H1 (cell line): ENCODE measurements around the gene OR7G2. TPM values are rescaled to one million over a fixed set of nuclear protein-coding genes. Genes with fewer than 3 reads are reported as not detected.
A peak's percentile ranks its signal among the peaks of the same experiment; 100 is the strongest.
"Not testable (repeated sequence)": the region's sequence is repeated elsewhere in the genome, so short reads cannot be mapped to it uniquely, and the experiment has no call there.

Experiments used
- CTCF ChIA-PET: fragments of 300-600 bp; sonication (Branson Sonifier 250); formaldehyde crosslinking; loops from one replicate; lab custom pipeline; 2021; ENCODE audit not compliant: partially characterized antibody; lab: Charles Lee
- POLR2A ChIA-PET: fragments of 300-600 bp; sonication (Branson Sonifier 250); formaldehyde crosslinking; loops from one replicate; lab custom pipeline; 2021; ENCODE audit warnings: inconsistent platforms; ENCODE audit not compliant: partially characterized antibody; lab: Charles Lee
- DNase-seq, 2 experiments: peaks; one replicate each; pipeline versions ENCODE4 v3.0.0 to v3.0.0-alpha.2; 2010 to 2022; ENCODE audit warnings: low spot score in 2 of 2, low read depth in 1 of 2, mixed read lengths in 1 of 2
- FAIRE-seq: peaks from 2 replicates; lab custom pipeline; 2011; peaks lifted over from hg19 to GRCh38; lab: Jason Lieb, UNC
- H2AFZ ChIP-seq: 2 replicates; pipeline ENCODE4 v1.8.1; 2012; ENCODE audit warnings: low read length, inconsistent platforms
- H2AK5ac ChIP-seq: 2 replicates; pipeline ENCODE4 v1.6.1; 2013; ENCODE audit warnings: low read depth, low read length
- H2BK120ac ChIP-seq: replicated peaks from 2 replicates; pipeline ENCODE3; 2013; ENCODE audit warnings: low read depth, low read length, inconsistent platforms
- H2BK12ac ChIP-seq: 2 replicates; pipeline ENCODE4 v1.6.1; 2013; ENCODE audit warnings: low read depth, low read length
- H2BK15ac ChIP-seq: 2 replicates; pipeline ENCODE4 v1.6.1; 2013; ENCODE audit warnings: low read length
- H2BK20ac ChIP-seq: 2 replicates; pipeline ENCODE4 v1.6.1; 2013; ENCODE audit warnings: low read length
- H2BK5ac ChIP-seq: 2 replicates; pipeline ENCODE4 v1.6.1; 2013; ENCODE audit warnings: low read depth, low read length
- H3K14ac ChIP-seq: 2 replicates; pipeline ENCODE4 v1.6.1; 2013; ENCODE audit warnings: inconsistent platforms; ENCODE audit not compliant: insufficient read length
- H3K18ac ChIP-seq: 2 replicates; pipeline ENCODE4 v1.6.1; 2013; ENCODE audit warnings: low read length; ENCODE audit errors: extremely low read depth
- H3K23ac ChIP-seq: 2 replicates; pipeline ENCODE4 v1.6.1; 2013; ENCODE audit warnings: inconsistent platforms; ENCODE audit not compliant: insufficient read length
- H3K23me2 ChIP-seq: 2 replicates; pipeline ENCODE4 v1.6.1; 2013; ENCODE audit warnings: low read depth, low read length
- H3K27ac ChIP-seq: 2 replicates; pipeline ENCODE4 v1.6.1; 2011; ENCODE audit warnings: low read depth, low read length, inconsistent platforms
- H3K27me3 ChIP-seq, 4 experiments: replicated peaks in 1 of 4; 1 replicate in 1 of 4; 2 replicates in 3 of 4; pipeline versions ENCODE4 v1.6.1 to v1.8.1; 2011 to 2013; ENCODE audit warnings: low read length in 3 of 4, mild to moderate bottlenecking in 3 of 4, inconsistent platforms in 2 of 4, mixed read lengths in 2 of 4, moderate library complexity in 1 of 4; ENCODE audit not compliant: control insufficient read depth in 3 of 4, insufficient read depth in 3 of 4; ENCODE audit errors: extremely low read depth in 1 of 4
- H3K36me3 ChIP-seq, 4 experiments: 2 replicates each; pipeline versions ENCODE4 v1.6.1 to v1.8.1; 2011 to 2013; ENCODE audit warnings: mild to moderate bottlenecking in 4 of 4, low read length in 3 of 4, moderate library complexity in 2 of 4, control low read depth in 1 of 4, inconsistent platforms in 1 of 4; ENCODE audit not compliant: insufficient read depth in 4 of 4, control insufficient read depth in 2 of 4
- H3K4ac ChIP-seq: replicated peaks from 2 replicates; pipeline ENCODE3; 2013; ENCODE audit warnings: low read length, low read depth, mixed read lengths, inconsistent platforms; ENCODE audit not compliant: insufficient read length
- H3K4me1 ChIP-seq, 4 experiments: replicated peaks in 1 of 4; 1 replicate in 1 of 4; 2 replicates in 3 of 4; pipeline versions ENCODE4 v1.6.1 to v1.8.1; 2011 to 2013; ENCODE audit warnings: low read length in 3 of 4, inconsistent platforms in 2 of 4, mixed read lengths in 1 of 4; ENCODE audit not compliant: insufficient read depth in 4 of 4, control insufficient read depth in 3 of 4
- H3K4me2 ChIP-seq, 2 experiments: 2 replicates each; pipeline versions ENCODE4 v1.6.1 to v1.8.1; 2011 to 2013; ENCODE audit warnings: low read depth in 2 of 2, low read length in 2 of 2, control low read depth in 1 of 2, inconsistent platforms in 1 of 2, mild to moderate bottlenecking in 1 of 2; ENCODE audit not compliant: insufficient read depth in 1 of 2
- H3K4me3 ChIP-seq, 4 experiments: fragments of 200-600, 300-600 bp in 1 of 4; sonication (generic), shearing (Covaris generic), sonication (Bioruptor Twin) in 1 of 4; 2 replicates each; pipeline versions ENCODE4 v1.5.1 to v1.8.1; 2011 to 2016; ENCODE audit warnings: low read length in 4 of 4, low read depth in 3 of 4, control low read depth in 2 of 4, inconsistent platforms in 2 of 4, mild to moderate bottlenecking in 2 of 4, mixed read lengths in 1 of 4, moderate library complexity in 1 of 4; ENCODE audit not compliant: insufficient read depth in 2 of 4; ENCODE audit errors: extremely low read depth in 1 of 4
- H3K56ac ChIP-seq: replicated peaks from 2 replicates; pipeline ENCODE3; 2013; ENCODE audit warnings: low read depth, mild to moderate bottlenecking, mixed read lengths, low read length, inconsistent platforms; ENCODE audit not compliant: insufficient read length
- H3K79me1 ChIP-seq: 2 replicates; pipeline ENCODE4 v1.6.1; 2013; ENCODE audit warnings: low read depth, low read length, control low read depth
- H3K79me2 ChIP-seq, 2 experiments: 2 replicates each; pipeline versions ENCODE4 v1.6.1 to v1.8.1; 2012 to 2013; ENCODE audit warnings: low read length in 2 of 2, mild to moderate bottlenecking in 2 of 2, inconsistent platforms in 1 of 2; ENCODE audit not compliant: insufficient read depth in 2 of 2, control insufficient read depth in 1 of 2
- H3K9ac ChIP-seq, 4 experiments: replicated peaks in 1 of 4; 1 replicate in 1 of 4; 2 replicates in 3 of 4; pipeline versions ENCODE4 v1.6.1 to v1.8.1; 2011 to 2013; ENCODE audit warnings: low read depth in 3 of 4, low read length in 3 of 4, control low read depth in 2 of 4, mild to moderate bottlenecking in 2 of 4, moderate library complexity in 2 of 4, inconsistent platforms in 1 of 4; ENCODE audit errors: extremely low read depth in 1 of 4
- H3K9me3 ChIP-seq, 2 experiments: 2 replicates each; pipeline versions ENCODE4 v1.6.1 to v1.8.1; 2012 to 2013; ENCODE audit warnings: mild to moderate bottlenecking in 2 of 2, moderate library complexity in 2 of 2, control low read depth in 1 of 2, inconsistent platforms in 1 of 2, low read depth in 1 of 2, low read length in 1 of 2, mixed read lengths in 1 of 2; ENCODE audit not compliant: insufficient read depth in 2 of 2
- H4K20me1 ChIP-seq, 2 experiments: replicated peaks in 1 of 2; 2 replicates each; pipeline versions ENCODE3 to v1.8.1; 2011 to 2013; ENCODE audit warnings: inconsistent platforms in 2 of 2, low read length in 2 of 2, mild to moderate bottlenecking in 1 of 2; ENCODE audit not compliant: insufficient read depth in 2 of 2, control insufficient read depth in 1 of 2
- H4K5ac ChIP-seq: 2 replicates; pipeline ENCODE4 v1.6.1; 2013; ENCODE audit warnings: low read length, low read depth, mixed read lengths, inconsistent platforms; ENCODE audit not compliant: insufficient read length
- H4K8ac ChIP-seq: 2 replicates; pipeline ENCODE4 v1.8.0; 2013; ENCODE audit warnings: mild to moderate bottlenecking, moderate library complexity, low read length, inconsistent platforms; ENCODE audit not compliant: insufficient read depth; ENCODE audit errors: extremely low read depth
- H4K91ac ChIP-seq: replicated peaks from 2 replicates; pipeline ENCODE3; 2013; ENCODE audit warnings: low read length, mixed read lengths, inconsistent platforms; ENCODE audit not compliant: insufficient read length
- KDM1A ChIP-seq: fragments of 200-600, 300-600 bp; sonication (generic); IDR thresholded peaks from 2 replicates; pipeline ENCODE4 v1.7.1; 2016; ENCODE audit warnings: mild to moderate bottlenecking, low read length, borderline replicate concordance
- WGBS, 2 experiments: shearing (Covaris generic) in 1 of 2; methylation state at CpG; one replicate each; pipeline versions ENCODE4 v1.1.6 to v1.1.7; 2013 to 2015; ENCODE audit warnings: low lambda C conversion rate in 2 of 2, mixed read lengths in 2 of 2, inconsistent platforms in 1 of 2, low coverage in 1 of 2, missing lambda C conversion rate in 1 of 2; ENCODE audit not compliant: insufficient replicate concordance in 2 of 2, insufficient coverage in 1 of 2, insufficient read length in 1 of 2; ENCODE audit errors: extremely low coverage in 1 of 2, missing lambda C conversion rate in 1 of 2; 5-methylcytosine and 5-hydroxymethylcytosine counted together
- polyA plus RNA-seq, 7 experiments: library from polyadenylated mRNA; depleted of rRNA in 3 of 7; stranded (reverse) in 5 of 7; unstranded in 2 of 7; fragments of >200 nt in 5 of 7; fragments of 200-250 nt in 2 of 7; gene quantifications; 1 replicate in 5 of 7; 2 replicates in 1 of 7; 4 replicates in 1 of 7; pipeline versions ENCODE4 v1.2.1 to v1.2.3, GENCODE V29; 2011 to 2013; ENCODE audit warnings: missing spikeins in 2 of 7, mixed read lengths in 2 of 7
- total RNA-seq: library from RNA; stranded (reverse); fragmentation: NEBNext Ultra II Directional; extraction: Animal tissue kit (Norgen Biotek cat#: 25700); gene quantifications from 2 replicates; pipeline ENCODE4 v1.2.1, GENCODE V29; 2021

Gene OR7G2
- total and polyA plus RNA-seq, 2 of the 8 experiments (the other 6 are each of a cell fraction or from before 2014, with no cell fraction given): not detected

- H3K27ac ChIP-seq, H2BK5ac ChIP-seq, H3K79me2 ChIP-seq, H2BK15ac ChIP-seq, H3K36me3 ChIP-seq, H3K18ac ChIP-seq, H3K79me1 ChIP-seq, DNase-seq, H3K14ac ChIP-seq, H3K4me2 ChIP-seq, H3K27me3 ChIP-seq, H3K23ac ChIP-seq, H3K23me2 ChIP-seq, H2BK20ac ChIP-seq: not testable (repeated sequence)
- Histone ChIP-seq H4K91ac (peak overlapping the region; percentile 20), H3K4me1 (peaks cover 7 to 15% (median 10%) of the 10 kb centered on the region in 4 experiments), H2BK120ac (peak overlapping the region; percentile 3)
- TF ChIP-seq KDM1A: 0 out of 2 replicates have a peak, but pooled peaks have one; percentile 29
- TF ChIP-seq, all 59 proteins: peak for 1; not testable (repeated sequence) for 58
- H3K4me3 ChIP-seq, H3K56ac ChIP-seq, CTCF ChIA-PET, H2AFZ ChIP-seq, H3K4ac ChIP-seq, POLR2A ChIA-PET, FAIRE-seq, H4K5ac ChIP-seq, H3K9me3 ChIP-seq, H2BK12ac ChIP-seq, H4K8ac ChIP-seq, H3K9ac ChIP-seq, H4K20me1 ChIP-seq: not testable (repeated sequence)
- 98% methylated on average over 6 of the region's 6 CpGs; no CpG with 5 or more reads in 1 of the 2 experiments for WGBS, 2 experiments
- H2AK5ac ChIP-seq: peak overlapping the region; percentile 67; the same call in 1 of the 2 replicates
Measured at GRCh38 chr19:9071720-9072119, 35.6 kb downstream of the OR7G2 start.
